ENCODE measurements around the gene ANK2.

DNA sequence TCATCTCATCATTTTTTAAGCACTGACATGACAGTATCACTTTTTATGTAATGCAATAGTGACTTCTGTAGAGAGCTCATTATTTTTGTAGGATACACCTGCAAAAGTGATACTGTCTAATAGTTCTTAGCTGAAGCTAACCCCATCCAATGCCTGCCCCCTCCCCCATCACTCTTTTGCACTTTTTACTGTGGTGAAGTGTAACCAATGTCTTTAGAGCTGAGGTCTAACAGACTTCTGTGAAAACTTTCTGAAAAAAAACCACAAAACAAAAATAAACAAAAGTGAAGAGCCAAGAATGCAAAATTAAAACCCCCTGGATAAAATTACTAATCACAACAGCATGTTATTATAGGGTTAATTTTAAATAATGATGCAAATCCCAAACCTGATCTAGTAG lies 301.1 kb downstream of the ANK2 start:
- no peak for TF ChIP-seq POLR2AphosphoS5 (IDR thresholded peaks at IDR 0.05)
- TF ChIP-seq, protein P1, sequence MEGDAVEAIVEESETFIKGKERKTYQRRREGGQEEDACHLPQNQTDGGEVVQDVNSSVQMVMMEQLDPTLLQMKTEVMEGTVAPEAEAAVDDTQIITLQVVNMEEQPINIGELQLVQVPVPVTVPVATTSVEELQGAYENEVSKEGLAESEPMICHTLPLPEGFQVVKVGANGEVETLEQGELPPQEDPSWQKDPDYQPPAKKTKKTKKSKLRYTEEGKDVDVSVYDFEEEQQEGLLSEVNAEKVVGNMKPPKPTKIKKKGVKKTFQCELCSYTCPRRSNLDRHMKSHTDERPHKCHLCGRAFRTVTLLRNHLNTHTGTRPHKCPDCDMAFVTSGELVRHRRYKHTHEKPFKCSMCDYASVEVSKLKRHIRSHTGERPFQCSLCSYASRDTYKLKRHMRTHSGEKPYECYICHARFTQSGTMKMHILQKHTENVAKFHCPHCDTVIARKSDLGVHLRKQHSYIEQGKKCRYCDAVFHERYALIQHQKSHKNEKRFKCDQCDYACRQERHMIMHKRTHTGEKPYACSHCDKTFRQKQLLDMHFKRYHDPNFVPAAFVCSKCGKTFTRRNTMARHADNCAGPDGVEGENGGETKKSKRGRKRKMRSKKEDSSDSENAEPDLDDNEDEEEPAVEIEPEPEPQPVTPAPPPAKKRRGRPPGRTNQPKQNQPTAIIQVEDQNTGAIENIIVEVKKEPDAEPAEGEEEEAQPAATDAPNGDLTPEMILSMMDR (IDR thresholded peaks at IDR 0.05 in 8 of 11, conservative IDR thresholded peaks at IDR 0.05 in 3 of 11) = no peak
- TF ChIP-seq POLR2A (IDR thresholded peaks at IDR 0.05) = no peak
